MM.1S (cell line): ENCODE data around the gene EIF4G2.
A peak's percentile ranks its signal among the peaks of the same experiment; 100 is the strongest.

Experiments
- DNase-seq: peaks from one replicate; pipeline ENCODE4 v3.0.0-alpha.2; 2015
- H2AFZ ChIP-seq: fragments of 300-600 bp; sonication (generic); 2 replicates; pipeline ENCODE4 v1.6.0; 2016; ENCODE audit warnings: antibody characterized with exemption, low read length
- H3F3A ChIP-seq: fragments of 300-600 bp; sonication (generic); 2 replicates; pipeline ENCODE4 v1.6.1; 2016; ENCODE audit warnings: mild to moderate bottlenecking, antibody characterized with exemption, low read length, moderate library complexity, mixed read lengths; ENCODE audit not compliant: insufficient read depth
- H3K27ac ChIP-seq: fragments of 300-600 bp; sonication (generic); 2 replicates; pipeline ENCODE4 v1.5.1; 2016; ENCODE audit warnings: mild to moderate bottlenecking, low read length
- H3K27me3 ChIP-seq: fragments of 300-600 bp; sonication (generic); replicated peaks from 2 replicates; pipeline ENCODE4 v1.6.0; 2016; ENCODE audit warnings: low read length; ENCODE audit not compliant: insufficient read depth
- H3K36me3 ChIP-seq: fragments of 300-600 bp; sonication (generic); replicated peaks from 2 replicates; pipeline ENCODE4 v1.6.1; 2016; ENCODE audit warnings: mild to moderate bottlenecking, low read length, mixed read lengths; ENCODE audit not compliant: insufficient read depth
- H3K4me1 ChIP-seq: fragments of 300-600 bp; sonication (generic); 2 replicates; pipeline ENCODE4 v1.6.1; 2016; ENCODE audit warnings: low read length, mixed read lengths
- H3K4me2 ChIP-seq: fragments of 300-600 bp; sonication (generic); 2 replicates; pipeline ENCODE4 v1.6.0; 2016; ENCODE audit warnings: low read depth, low read length
- H3K4me3 ChIP-seq: fragments of 300-600 bp; sonication (generic); 2 replicates; pipeline ENCODE4 v1.5.1; 2016; ENCODE audit warnings: low read length, mixed read lengths
- H3K79me2 ChIP-seq: fragments of 300-600 bp; sonication (generic); 2 replicates; pipeline ENCODE4 v1.6.1; 2016; ENCODE audit warnings: mixed run types, low read length, mixed read lengths
- H3K9ac ChIP-seq: fragments of 300-600 bp; sonication (generic); 2 replicates; pipeline ENCODE4 v1.6.1; 2016; ENCODE audit warnings: low read length, mixed read lengths
- H3K9me2 ChIP-seq: fragments of 300-600 bp; sonication (generic); replicated peaks from 2 replicates; pipeline ENCODE4 v1.6.1; 2016; ENCODE audit warnings: mild to moderate bottlenecking, low read length, mixed read lengths; ENCODE audit not compliant: insufficient read depth
- H3K9me3 ChIP-seq: fragments of 300-600 bp; sonication (generic); replicated peaks from 2 replicates; pipeline ENCODE4 v1.6.1; 2016; ENCODE audit warnings: mild to moderate bottlenecking, low read length, mixed read lengths; ENCODE audit not compliant: insufficient read depth
- H4K20me1 ChIP-seq: fragments of 300-600 bp; sonication (generic); 2 replicates; pipeline ENCODE4 v1.6.1; 2016; ENCODE audit warnings: mild to moderate bottlenecking, low read length, moderate library complexity, mixed read lengths; ENCODE audit not compliant: insufficient read depth
- EZH2 ChIP-seq: fragments of 300-600 bp; sonication (generic); optimal IDR thresholded peaks from 2 replicates; pipeline ENCODE3; 2017; ENCODE audit warnings: low read depth, mild to moderate bottlenecking, antibody characterized with exemption, low read length, mixed read lengths
- EZH2phosphoT487 ChIP-seq: fragments of 300-600 bp; sonication (generic); IDR thresholded peaks from 2 replicates; pipeline ENCODE4 v1.6.1; 2018; ENCODE audit warnings: antibody characterized with exemption, low read length
- TF ChIP-seq, protein P1 (sequence below): fragments of 300-600 bp; sonication (generic); IDR thresholded peaks from 2 replicates; pipeline ENCODE4 v1.5.1; 2016; ENCODE audit warnings: antibody characterized with exemption, low read length, mixed read lengths

The EIF4G2 gene

DNA sequence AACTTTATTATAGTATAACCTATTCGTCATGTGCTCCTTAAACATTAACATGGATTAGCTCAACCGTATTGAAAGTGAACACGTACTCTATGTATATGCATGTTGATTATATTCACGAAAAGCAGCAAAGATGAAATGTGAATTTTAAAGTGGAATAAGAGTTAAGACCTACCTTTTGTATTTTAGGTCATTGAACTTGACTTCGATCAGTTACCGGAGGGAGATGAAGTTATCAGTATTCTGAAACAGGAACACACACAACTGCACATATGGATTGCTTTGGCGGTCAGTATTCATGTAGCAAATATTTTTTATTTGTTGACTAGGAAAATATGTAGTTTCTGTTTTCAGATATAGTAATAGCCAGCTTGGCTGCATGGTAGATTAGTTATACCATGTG lies 56.2 kb downstream of the EIF4G2 start:
- Histone ChIP-seq H3K79me2 (peaks cover 24% of the 10 kb centered on the region), H3K9ac (no peak overlapping the region), H3F3A (peaks cover 18% of the 10 kb centered on the region), H3K36me3 (peaks cover 9% of the 10 kb centered on the region; the same call in 1 of the 2 replicates), H2AFZ (no peak overlapping the region), H3K9me2 (no peaks in the 10 kb centered on the region), H3K27me3 (no peaks in the 10 kb centered on the region), H4K20me1 (no peaks in the 10 kb centered on the region), H3K27ac (no peak overlapping the region), H3K4me2 (peak overlapping the region; percentile 71), H3K4me3 (peak overlapping the region; percentile 93), H3K9me3 (no peaks in the 10 kb centered on the region), H3K4me1 (peaks cover 5% of the 10 kb centered on the region; the same call in 1 of the 2 replicates)
- TF ChIP-seq EZH2: no peak
- TF ChIP-seq, protein P1, sequence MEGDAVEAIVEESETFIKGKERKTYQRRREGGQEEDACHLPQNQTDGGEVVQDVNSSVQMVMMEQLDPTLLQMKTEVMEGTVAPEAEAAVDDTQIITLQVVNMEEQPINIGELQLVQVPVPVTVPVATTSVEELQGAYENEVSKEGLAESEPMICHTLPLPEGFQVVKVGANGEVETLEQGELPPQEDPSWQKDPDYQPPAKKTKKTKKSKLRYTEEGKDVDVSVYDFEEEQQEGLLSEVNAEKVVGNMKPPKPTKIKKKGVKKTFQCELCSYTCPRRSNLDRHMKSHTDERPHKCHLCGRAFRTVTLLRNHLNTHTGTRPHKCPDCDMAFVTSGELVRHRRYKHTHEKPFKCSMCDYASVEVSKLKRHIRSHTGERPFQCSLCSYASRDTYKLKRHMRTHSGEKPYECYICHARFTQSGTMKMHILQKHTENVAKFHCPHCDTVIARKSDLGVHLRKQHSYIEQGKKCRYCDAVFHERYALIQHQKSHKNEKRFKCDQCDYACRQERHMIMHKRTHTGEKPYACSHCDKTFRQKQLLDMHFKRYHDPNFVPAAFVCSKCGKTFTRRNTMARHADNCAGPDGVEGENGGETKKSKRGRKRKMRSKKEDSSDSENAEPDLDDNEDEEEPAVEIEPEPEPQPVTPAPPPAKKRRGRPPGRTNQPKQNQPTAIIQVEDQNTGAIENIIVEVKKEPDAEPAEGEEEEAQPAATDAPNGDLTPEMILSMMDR: no peak
- no peak for TF ChIP-seq EZH2phosphoT487
- no peak for DNase-seq

DNA sequence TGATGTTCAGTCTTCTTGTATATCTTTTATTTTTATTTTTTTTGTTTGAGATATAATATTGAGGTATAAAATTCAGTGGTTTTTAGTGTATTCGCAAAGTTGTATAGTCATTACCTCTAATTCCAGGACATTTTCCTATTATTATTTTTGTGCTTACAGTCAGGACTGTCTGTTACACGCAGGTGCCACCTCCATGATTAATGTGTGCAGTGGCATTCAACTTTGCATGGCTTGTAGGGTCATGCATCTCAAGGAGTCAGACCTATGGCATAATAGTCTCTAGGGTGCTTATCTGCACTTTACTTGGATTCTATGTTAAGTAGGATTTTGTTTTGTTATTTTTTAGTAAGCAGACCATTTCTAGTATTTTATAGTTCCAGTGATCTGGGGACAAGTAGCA lies 56.7 kb downstream of the EIF4G2 start:
- H3K9me2 ChIP-seq: no peaks in the 10 kb centered on the region
- no peaks in the 10 kb centered on the region for H3K9me3 ChIP-seq
- peaks cover 9% of the 10 kb centered on the region; the same call in 1 of the 2 replicates for H3K36me3 ChIP-seq
- H3K9ac ChIP-seq: peak overlapping the region; percentile 70; the same call in 1 of the 2 replicates
- peak overlapping the region; percentile 93 for H3K4me3 ChIP-seq
- peaks cover 5% of the 10 kb centered on the region; the same call in 1 of the 2 replicates for H3K4me1 ChIP-seq
- H3K79me2 ChIP-seq: peaks cover 24% of the 10 kb centered on the region
- TF ChIP-seq EZH2 (no peak), EZH2phosphoT487 (no peak)
- TF ChIP-seq, protein P1: no peak
- no peak overlapping the region for H2AFZ ChIP-seq
- DNase-seq: no peak
- H3K27ac ChIP-seq: no peak overlapping the region
- no peaks in the 10 kb centered on the region for H3K27me3 ChIP-seq
- no peaks in the 10 kb centered on the region for H4K20me1 ChIP-seq
- H3F3A ChIP-seq: peaks cover 18% of the 10 kb centered on the region
- peak overlapping the region; percentile 71 for H3K4me2 ChIP-seq

DNA sequence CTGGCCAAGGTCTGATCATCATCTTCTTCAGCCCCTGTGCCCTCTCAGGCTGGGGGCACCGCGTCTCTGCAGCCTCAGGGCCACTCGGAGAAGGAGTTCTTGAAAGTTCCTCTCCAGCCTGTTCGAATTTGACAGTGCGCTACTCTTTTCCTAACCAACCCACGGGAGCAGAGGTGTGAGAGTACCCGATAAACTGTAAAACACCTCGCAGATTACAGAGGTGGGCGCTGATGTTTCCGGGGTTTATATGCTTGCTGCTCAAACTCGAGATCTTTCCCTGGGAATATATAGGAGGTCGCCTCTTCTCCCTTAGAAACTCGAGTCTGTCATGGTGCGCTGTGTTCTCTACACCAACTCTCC lies 57.2 kb downstream of the EIF4G2 start:
- H2AFZ ChIP-seq: peak overlapping the region; percentile 76
- H3K4me1 ChIP-seq: peaks cover 5% of the 10 kb centered on the region; the same call in 1 of the 2 replicates
- no peak for DNase-seq
- H3K9ac ChIP-seq: peak overlapping the region; percentile 70
- no peaks in the 10 kb centered on the region for H4K20me1 ChIP-seq
- H3K36me3 ChIP-seq: peaks cover 9% of the 10 kb centered on the region; the same call in 1 of the 2 replicates
- H3K27ac ChIP-seq: peak overlapping the region; percentile 82; the same call in 1 of the 2 replicates
- no peaks in the 10 kb centered on the region for H3K9me2 ChIP-seq
- H3F3A ChIP-seq: peaks cover 18% of the 10 kb centered on the region
- peak overlapping the region; percentile 93 for H3K4me3 ChIP-seq
- no peaks in the 10 kb centered on the region for H3K9me3 ChIP-seq
- peaks cover 24% of the 10 kb centered on the region for H3K79me2 ChIP-seq
- H3K4me2 ChIP-seq: peak overlapping the region; percentile 71
- no peaks in the 10 kb centered on the region for H3K27me3 ChIP-seq
- TF ChIP-seq EZH2phosphoT487 (no peak), EZH2 (no peak)
- TF ChIP-seq, protein P1: no peak
